ENCODE data around the gene CCDC146.

CCDC146 gene

GRCh38 chr7:77295549-77295948 is 173.1 kb downstream of the CCDC146 start:
- no peak for DNase-seq

DNA sequence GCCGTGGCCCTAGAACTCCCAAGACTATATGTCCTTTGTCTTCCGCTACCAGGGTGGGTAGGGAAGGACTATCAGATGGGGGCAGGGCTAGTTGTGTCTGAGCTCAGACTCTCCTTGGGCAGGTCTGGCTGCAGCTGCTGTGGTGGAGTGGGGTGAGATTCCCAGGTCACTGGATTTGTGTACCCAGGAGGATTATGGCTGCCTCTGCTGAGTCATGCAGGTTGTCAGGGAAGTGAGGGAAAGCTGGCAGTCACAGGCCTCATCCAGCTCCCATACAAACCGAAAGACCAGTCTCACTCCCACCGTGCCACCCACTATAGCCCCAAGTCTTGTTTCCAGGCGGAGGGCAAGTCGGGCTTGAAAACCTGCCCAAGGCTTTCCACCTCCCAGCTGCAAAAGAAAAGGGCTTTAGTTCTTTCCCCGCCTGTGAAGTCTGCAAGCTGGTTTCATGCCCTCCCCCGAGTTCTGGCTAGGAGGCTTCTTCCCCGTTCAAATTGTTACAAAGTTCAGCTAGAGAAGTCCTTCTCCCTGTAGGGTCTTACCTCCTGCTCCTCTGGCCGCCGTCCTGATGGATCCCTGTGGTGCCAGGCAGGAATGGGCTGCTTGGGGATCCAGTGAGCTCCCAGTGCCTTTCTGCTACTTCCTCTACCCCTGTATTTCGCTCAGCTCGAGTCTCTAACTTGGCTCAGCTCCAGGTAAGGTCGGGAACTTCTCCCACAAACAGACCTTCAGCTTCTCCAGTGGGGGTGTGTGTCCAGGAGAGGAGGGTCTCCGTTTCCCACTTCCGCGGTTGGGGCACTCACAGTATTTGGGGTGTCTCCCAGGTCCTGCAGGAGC is 184.0 kb downstream of the CCDC146 start:
- DNase-seq, result no peak

- no peak for DNase-seq
These were observed 186.4 kb downstream of the CCDC146 start for GRCh38 chr7:77308792-77309191.

GRCh38 chr7:77309714-77310220 is 187.4 kb downstream of the CCDC146 start:
- no peak for DNase-seq

DNA sequence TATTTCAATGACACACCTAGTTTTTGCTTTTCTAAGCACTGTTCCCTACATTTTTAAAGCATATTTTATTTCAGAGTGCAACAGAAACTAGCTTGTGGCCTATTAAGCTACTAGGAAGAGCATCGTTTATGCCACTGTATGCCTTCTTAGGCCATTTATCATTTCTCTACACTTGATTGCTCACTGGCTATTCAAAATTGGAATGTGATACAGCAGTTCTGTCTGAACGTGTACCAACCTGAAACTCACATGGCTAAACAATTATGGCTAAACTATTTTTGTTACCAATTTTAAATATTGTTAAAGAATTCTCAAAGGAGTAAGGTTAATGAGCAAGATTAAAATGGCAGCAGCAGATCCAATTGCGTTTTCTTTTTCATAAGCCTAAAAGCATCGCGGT is 188.6 kb downstream of the CCDC146 start:
- no peak for DNase-seq

DNA sequence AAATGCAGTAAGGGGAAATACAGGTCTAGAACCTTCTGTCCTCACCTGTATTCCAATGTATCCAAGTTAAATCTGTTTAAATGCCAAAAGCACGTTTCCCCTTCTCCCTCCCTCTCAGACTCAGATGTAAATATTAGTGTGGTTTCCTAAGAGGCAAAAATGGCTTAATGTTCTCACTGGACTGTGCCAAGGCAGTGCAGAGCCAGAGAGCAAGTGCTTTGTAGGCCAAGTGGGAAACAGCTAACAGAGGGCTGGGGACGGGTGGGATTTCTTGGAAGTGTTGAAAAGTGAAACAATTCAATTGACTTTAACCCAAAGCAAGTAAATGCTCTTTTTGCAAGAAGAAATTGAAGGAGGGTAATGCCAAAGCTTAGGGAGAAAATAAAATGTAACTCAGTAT is 190.7 kb downstream of the CCDC146 start:
- DNase-seq, result no peak

DNA sequence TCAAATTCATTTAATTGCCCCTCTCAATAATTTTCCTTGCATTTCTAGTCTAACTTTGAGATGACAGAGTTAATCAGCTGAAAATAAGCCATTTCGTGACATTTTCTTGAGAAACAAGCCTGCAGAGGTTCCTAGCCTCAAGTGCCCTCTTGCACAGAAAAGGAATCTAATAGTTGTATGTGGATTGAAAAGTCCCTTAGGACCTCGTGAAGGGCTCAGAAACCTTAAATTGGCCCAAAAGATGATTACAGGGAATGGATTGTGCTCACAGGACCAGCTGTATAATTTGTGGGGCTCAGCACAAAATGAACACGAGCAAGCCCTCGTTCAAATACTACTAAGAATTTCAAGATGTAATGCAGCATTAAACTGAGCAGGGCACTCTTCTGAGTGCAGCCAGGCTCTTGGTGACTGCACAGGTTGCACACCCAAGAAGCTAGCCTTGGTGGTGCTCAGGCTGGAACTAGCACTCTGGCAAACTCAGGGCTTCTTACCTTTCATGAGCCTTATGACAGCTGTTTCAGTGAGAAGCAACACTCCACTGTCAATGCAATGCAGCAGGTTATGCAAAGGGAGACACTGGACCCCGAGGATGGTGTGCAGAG is 191.6 kb downstream of the CCDC146 start:
- no peak for DNase-seq

- DNase-seq, result no peak
These were observed 192.8 kb downstream of the CCDC146 start for GRCh38 chr7:77315182-77315591.

GRCh38 chr7:77316219-77316978 is 194.0 kb downstream of the CCDC146 start:
- DNase-seq, result no peak

DNA sequence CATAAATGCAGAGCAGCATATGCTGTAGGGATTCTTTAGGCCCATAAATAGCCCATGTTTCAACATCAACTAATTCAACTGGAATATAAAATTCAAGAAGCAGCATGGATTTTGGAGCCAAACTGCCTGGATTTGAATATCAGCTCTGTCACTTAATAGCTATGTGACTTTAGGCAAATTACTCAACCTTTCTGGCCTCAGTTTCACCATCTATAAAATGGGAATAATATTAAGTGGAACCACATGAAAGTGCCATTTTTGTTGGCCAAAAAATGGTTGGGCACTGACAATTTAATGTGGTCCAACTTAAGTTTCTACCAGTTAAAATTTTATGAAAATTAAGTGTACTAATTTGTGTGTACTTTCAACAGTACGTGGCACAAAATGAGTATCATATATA is 195.6 kb downstream of the CCDC146 start:
- no peak for DNase-seq

DNA sequence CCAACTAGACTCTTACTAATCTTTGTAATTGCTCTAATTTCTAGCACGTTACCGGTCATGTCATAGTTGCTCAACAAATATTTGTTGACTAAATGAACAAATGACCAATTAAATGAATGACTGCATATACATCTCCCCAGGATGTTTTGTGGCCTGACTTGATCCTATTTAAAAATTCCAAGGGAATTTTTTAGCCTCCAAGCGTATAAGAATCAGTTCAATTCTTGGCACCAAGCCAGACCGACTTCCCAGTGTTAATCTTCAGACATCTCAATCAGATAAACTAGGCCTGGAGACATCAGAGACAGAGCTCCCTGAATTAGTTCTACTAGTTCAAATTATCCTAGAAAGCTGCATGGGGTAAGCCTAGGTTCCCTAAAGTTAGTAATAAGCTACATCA is 197.7 kb downstream of the CCDC146 start:
- DNase-seq, result no peak

GRCh38 chr7:77320714-77321113 is 198.3 kb downstream of the CCDC146 start:
- no peak for DNase-seq

DNA sequence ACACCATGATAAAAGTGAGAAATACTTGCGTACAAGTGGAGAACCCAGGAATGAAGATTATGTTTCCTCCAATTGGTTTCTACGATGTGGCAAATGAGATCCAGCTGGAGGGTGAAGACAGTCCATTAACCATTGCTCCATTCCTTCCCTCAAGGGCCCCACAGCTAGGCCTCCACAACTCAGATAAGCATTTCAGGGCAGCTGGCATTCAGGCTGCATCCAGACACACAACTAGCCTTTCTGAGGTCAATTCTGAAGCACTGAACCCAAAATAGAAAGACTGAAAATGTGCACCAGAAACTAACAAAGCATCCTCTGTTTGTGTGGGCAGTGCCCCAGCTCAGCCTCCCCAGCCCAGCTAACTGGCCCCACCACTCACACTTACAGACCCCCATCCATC is 198.9 kb downstream of the CCDC146 start:
- no peak for DNase-seq

DNA sequence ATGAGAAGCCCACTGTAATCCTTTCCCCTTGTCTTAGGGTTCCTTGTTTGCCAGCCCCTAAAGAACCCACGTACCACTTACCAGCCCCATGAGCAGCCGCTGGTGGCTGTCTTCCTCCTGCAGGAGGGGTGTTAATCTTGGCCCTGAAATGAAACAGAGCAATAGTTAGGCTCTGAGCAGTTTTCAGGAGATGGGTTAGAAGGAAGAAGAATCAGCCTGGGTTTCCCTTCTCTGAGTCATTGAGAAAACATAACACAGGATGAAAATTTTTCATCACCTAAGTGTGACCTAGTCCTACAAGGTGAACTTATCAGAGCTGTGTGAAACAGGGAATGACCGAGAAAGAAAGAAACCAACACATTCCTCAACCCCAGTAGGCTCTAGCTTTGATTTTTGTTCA is 203.7 kb downstream of the CCDC146 start:
- no peak for DNase-seq

DNA sequence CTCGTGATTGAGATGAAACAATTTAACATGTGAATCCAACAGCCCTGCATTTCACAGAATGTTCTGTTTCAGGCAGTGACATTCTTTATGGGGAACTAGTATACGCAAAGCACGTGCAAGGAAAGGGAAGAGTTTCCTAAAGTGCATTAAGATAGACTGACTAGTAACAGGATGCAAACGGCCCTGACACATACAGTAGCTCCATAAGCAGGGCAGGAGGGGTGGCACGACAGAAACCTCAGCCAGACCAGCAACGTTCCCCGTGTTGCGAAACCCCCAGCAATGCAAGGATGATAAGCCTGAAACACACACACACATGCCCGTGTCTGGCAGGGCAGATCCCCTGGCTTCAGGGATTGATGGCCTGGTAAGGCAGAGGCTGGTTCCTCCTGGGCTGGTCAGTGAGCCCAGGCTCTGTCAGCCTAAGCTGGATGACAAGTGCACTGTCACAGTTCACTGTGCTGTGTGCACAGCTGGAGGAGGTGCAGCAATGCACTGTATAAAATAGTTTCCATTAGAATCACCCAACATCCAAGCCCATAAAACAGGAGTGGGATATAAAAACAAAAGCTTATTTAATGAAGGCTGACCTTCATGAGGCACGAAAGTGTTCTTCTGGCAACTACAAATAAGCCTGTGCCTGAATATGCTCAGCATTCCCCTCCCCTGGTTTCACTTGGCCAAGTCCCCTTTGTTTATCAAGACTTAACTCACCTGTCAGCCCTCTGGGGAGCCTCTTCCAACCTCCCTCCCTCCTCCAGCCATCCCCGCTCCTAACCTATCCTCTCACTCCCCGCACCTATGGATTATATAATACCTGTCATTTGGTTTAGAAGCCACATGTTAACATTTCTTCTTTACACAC is 204.9 kb downstream of the CCDC146 start:
- no peak for DNase-seq

- peak; percentile 8 for DNase-seq
These were observed 205.7 kb downstream of the CCDC146 start for GRCh38 chr7:77327932-77328628.

GRCh38 chr7:77328669-77329068 is 206.3 kb downstream of the CCDC146 start:
- no peak for DNase-seq

GRCh38 chr7:77329466-77330168 is 207.2 kb downstream of the CCDC146 start:
- no peak for DNase-seq

- peak; percentile 14 for DNase-seq
These were observed 207.9 kb downstream of the CCDC146 start for GRCh38 chr7:77330169-77330882.

DNA sequence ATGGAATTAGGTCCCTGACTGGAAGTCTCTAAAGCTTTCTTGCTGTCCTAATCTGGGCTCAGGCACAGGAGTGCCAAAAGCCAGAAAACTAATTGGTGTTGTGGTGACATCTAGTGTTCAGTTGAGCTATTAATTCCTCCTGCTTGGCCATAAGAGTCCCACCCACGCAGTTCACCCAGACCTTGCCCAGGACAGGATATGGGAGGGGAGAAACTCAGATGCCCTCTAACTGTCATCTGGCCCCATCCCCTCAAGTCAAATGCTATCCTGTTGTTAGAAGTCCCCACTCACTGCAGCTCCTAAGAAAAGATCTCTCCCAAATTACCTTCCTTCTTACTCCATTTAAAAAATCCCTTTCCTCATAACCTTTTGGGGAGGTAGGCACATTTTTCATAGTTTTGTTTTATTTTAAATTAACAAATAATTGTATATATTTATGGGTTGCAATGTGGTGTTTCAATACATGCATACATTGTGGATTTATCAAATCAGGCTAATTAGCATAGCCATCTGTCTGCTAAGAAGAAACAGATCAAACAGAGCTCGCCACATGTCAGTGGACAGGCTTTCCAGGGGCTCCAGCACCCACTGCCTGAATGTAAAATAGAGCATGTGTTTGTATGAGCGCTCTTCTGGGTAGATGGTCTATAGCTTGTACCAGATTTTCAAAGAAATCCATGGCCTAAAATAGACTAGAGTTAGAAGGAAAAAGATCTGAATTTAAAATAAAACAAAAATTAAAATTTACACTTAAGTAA is 209.7 kb downstream of the CCDC146 start:
- peak; percentile 79 for DNase-seq
